Mesodermal cell (in vitro differentiated cells): ENCODE results near the gene ABHD2. TPM values are rescaled to one million over a fixed set of nuclear protein-coding genes. Genes with fewer than 3 reads are reported as not detected.
"Not testable (repeated sequence)": the region's sequence is repeated elsewhere in the genome, so short reads cannot be mapped to it uniquely, and the experiment has no call there.

ENCODE experiments used
- H3K27ac ChIP-seq: 2 replicates; pipeline ENCODE4 v1.7.0; 2013; ENCODE audit warnings: mild to moderate bottlenecking, low read depth, low read length, moderate library complexity; ENCODE audit not compliant: severe bottlenecking
- H3K36me3 ChIP-seq: 2 replicates; pipeline ENCODE4 v1.7.1; 2013; ENCODE audit warnings: mild to moderate bottlenecking, low read length, moderate library complexity; ENCODE audit not compliant: control insufficient read depth, insufficient read depth
- H3K4me1 ChIP-seq: one replicate; pipeline ENCODE4 v1.7.1; 2013; ENCODE audit warnings: mild to moderate bottlenecking, low read length; ENCODE audit not compliant: insufficient read depth, control insufficient read depth, poor library complexity, severe bottlenecking
- H3K4me3 ChIP-seq: 2 replicates; pipeline ENCODE4 v1.7.0; 2013; ENCODE audit warnings: low read length, control low read depth, mild to moderate bottlenecking; ENCODE audit not compliant: insufficient read depth, poor library complexity, severe bottlenecking; ENCODE audit errors: extremely low read depth
- H3K9me3 ChIP-seq: 2 replicates; pipeline ENCODE4 v1.7.1; 2013; ENCODE audit warnings: mild to moderate bottlenecking, low read length, moderate library complexity; ENCODE audit not compliant: control insufficient read depth
- WGBS, 2 experiments: methylation state at CpG; one replicate each; pipeline ENCODE4 v1.1.5; 2013; ENCODE audit warnings: missing lambda C conversion rate in 2 of 2; ENCODE audit not compliant: insufficient coverage in 2 of 2; 5-methylcytosine and 5-hydroxymethylcytosine counted together
- polyA plus RNA-seq, 2 experiments: library from polyadenylated mRNA; stranded (reverse); fragments of 50-300 nt; gene quantifications; one replicate each; pipeline ENCODE4 v1.2.3, GENCODE V29; 2013

The ABHD2 gene, protein sequence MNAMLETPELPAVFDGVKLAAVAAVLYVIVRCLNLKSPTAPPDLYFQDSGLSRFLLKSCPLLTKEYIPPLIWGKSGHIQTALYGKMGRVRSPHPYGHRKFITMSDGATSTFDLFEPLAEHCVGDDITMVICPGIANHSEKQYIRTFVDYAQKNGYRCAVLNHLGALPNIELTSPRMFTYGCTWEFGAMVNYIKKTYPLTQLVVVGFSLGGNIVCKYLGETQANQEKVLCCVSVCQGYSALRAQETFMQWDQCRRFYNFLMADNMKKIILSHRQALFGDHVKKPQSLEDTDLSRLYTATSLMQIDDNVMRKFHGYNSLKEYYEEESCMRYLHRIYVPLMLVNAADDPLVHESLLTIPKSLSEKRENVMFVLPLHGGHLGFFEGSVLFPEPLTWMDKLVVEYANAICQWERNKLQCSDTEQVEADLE
- polyA plus RNA-seq (2013, experiment 1 of 2): 16.4 TPM
- polyA plus RNA-seq (2013, experiment 2 of 2): 16.7 TPM

DNA sequence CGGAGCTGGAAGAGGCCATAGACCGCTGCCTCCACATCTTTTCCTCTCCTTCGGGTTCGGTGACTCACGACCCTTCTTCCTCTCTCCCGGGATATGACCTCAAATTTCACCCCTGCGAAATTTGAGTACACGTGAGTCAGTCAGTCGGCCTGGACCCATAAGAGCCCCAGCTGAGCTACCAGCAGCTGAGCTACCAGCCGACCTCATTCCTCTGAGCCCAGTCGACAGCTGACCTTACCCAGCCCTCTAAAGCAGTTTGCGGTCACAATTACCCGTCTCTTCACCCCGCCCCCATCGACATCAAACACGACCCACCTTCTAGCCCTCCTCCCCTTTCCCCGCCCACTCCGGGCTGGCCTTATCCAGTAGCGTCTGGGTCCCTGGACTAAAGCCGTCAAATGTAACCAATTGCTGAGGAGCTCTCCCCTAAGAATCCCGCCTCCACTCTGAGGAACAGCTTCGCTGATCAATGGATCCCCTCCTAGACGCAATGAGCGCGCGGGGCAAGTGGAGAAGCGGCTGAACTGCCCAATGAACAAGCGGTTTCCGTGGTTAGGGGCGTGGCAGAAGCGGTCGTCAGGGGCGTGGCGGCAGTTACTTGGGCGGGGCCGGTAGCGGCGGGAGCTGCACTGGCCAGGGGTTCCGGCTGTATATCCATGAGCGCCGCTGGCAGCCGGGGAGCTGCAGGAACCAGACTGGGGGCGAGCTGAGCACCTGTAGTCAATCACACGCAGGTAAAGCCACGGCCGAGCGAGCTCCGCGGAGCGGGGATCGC, at the start of gene ABHD2:
TSS of gene ABHD2 (plus strand) at position 627 of the 775 bp plus-strand sequence. CDS start 27,872 bp downstream, outside the sequence.
- H3K4me3 ChIP-seq: peak within 1 kb of the TSS; percentile 79
- WGBS, 2 experiments: 2 to 3% methylated on average over 47 to 48 of the region's 51 CpGs
- H3K9me3 ChIP-seq: no peaks in the 10 kb centered on the region
- H3K27ac ChIP-seq: peak within 1 kb of the TSS; percentile 96
- no peaks in the 10 kb centered on the region for H3K36me3 ChIP-seq
- H3K4me1 ChIP-seq: peaks cover 18% of the 10 kb centered on the region

DNA sequence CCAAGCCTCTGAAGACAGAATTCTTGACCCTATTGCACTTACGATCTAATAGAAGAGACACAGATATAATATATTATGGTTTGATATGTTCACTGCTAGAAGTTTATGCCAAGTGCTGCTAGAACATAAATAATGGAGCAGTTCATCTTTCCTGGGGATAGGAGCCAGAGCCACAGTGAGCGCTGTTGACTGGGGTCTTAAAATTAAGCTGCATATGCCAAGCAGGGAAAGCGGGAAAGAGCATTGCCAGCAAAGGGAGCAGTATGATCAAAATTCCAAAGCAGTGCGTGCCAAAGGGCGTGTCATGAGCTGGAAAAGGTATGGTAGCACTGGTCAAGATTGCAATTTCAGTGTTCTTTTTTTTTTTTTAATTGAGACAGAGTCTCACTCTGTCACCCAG, 49.1 kb upstream of the ABHD2 start:
- Histone ChIP-seq H3K36me3 (no peaks in the 10 kb centered on the region), H3K4me3 (no peak overlapping the region), H3K4me1 (no peaks in the 10 kb centered on the region), H3K9me3 (no peaks in the 10 kb centered on the region), H3K27ac (no peak overlapping the region)
- WGBS, 2 experiments: 91 to 96% methylated on average over 4 of the region's 5 CpGs

DNA sequence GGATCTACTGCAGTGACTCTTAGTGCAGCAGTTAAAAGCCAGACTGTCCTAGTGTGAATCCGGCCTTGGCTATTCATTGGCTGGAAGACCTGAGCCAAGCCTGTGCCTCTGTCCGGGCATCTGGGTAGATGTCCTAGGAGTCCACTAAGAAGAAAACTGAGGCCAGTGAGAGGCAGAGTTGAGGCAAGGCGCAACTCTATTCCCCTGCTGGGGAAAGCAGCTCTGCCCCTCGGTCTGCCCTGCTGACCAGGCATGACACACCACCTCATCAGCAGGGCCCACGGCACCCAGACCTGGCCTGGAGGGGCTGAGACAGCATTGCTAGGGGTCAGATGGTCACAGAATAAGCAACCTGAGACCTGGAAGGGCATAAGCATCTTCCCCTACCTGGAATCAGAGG, 46.7 kb upstream of the ABHD2 start:
- 89 to 98% methylated on average over 5 of the region's 5 CpGs for WGBS, 2 experiments
- Histone ChIP-seq H3K27ac (no peak overlapping the region), H3K4me1 (no peaks in the 10 kb centered on the region), H3K36me3 (no peaks in the 10 kb centered on the region), H3K9me3 (no peaks in the 10 kb centered on the region), H3K4me3 (no peak overlapping the region)

DNA sequence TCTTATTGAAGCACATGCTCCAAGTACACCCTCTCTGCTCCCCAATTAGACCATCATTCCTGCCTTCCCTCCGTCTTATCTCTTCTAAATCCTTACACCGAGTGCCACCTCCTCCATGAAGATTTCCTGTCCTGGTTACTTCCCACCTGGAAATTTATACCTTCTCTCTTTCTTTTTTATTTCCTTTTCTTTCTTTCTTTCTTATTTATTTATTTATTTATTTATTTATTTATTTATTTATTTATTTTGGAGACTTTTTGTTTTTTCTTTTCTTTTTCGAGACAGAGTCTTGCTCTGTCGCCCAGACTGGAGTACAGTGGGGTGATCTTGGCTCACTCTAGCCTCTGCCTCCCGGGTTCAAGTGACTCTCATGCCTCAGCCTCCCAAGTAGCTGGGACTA, 45.9 kb upstream of the ABHD2 start:
- H3K36me3 ChIP-seq: no peaks in the 10 kb centered on the region
- 95 to 100% methylated on average over 4 of the region's 5 CpGs for WGBS, 2 experiments
- H3K27ac ChIP-seq: no peak overlapping the region
- H3K4me1 ChIP-seq: no peaks in the 10 kb centered on the region
- H3K9me3 ChIP-seq: no peaks in the 10 kb centered on the region
- no peak overlapping the region for H3K4me3 ChIP-seq

DNA sequence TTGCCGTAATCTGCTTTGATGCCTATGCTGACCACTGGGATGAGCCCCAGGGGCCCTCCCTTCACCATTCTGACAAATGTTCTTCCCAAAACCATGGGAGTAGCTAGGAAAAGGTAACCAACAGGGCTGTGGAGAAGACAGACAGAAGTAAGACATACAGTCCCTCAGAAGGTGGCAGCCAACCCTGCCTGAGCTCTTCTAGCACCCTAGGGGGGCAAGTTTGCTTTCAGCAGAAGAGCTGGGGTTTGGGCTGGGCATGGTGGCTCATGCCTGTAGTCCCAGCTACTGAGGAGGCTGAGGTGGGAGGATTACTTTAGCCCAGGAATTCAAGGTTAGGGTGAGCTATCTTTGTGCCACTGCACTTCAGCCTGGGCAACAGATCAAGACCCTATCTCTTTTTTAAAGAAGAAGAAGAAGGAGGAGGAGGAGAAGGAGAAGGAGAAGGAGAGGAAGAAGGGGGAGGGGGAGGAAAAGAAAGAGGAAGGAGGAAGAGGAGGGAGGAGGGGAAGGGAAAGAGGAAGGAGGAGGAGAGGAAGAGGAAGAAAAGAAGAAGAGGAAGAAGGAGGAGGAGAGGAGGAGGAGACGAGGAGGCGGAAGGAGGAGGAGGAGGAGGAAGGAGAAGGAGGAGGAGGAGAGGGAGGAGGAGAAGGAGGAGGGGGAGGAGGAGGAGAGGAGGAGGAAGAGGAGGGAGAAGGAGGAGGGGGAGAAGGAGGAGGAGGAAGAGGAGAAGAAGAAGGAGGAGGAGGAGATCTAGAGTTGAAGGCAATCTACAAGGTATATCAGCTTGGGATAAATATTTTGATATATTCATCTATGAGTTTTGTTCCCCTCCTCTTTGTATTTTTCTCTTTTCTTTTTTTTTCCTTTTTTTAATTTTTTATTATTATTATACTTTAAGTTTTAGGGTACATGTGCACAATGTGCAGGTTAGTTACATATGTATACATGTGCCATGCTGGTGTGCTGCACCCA, 44.9 kb upstream of the ABHD2 start:
- Histone ChIP-seq H3K36me3 (no peaks in the 10 kb centered on the region), H3K9me3 (no peaks in the 10 kb centered on the region), H3K4me3 (no peak overlapping the region), H3K27ac (no peak overlapping the region), H3K4me1 (no peaks in the 10 kb centered on the region)
- 100% methylated on average over 1 of the region's 3 CpGs; no CpG with 5 or more reads in 1 of the 2 experiments for WGBS, 2 experiments

DNA sequence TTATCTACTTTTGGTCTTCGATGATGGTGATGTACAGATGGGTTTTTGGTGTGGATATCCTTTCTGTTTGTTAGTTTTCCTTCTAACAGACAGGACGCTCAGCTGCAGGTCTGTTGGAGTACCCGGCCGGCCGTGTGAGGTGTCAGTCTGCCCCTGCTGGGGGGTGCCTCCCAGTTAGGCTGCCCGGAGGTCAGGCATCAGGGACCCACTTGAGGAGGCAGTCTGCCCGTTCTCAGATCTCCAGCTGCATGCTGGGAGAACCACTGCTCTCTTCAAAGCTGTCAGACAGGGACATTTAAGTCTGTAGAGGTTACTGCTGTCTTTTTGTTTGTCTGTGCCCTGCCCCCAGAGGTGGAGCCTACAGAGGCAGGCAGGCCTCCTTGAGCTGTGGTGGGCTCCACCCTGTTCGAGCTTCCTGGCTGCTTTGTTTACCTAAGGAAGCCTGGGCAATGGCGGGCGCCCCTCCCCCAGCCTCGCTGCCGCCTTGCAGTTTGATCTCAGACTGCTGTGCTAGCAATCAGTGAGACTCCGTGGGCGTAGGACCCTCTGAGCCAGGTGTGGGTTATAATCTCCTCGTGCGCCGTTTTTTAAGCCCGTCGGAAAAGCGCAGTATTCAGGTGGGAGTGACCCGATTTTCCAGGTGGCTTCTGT, 39.1 kb upstream of the ABHD2 start:
- H3K4me1 ChIP-seq, H3K27ac ChIP-seq, H3K4me3 ChIP-seq, H3K36me3 ChIP-seq, H3K9me3 ChIP-seq: not testable (repeated sequence)
- WGBS, 2 experiments: 85 to 86% methylated on average over 11 to 12 of the region's 21 CpGs

DNA sequence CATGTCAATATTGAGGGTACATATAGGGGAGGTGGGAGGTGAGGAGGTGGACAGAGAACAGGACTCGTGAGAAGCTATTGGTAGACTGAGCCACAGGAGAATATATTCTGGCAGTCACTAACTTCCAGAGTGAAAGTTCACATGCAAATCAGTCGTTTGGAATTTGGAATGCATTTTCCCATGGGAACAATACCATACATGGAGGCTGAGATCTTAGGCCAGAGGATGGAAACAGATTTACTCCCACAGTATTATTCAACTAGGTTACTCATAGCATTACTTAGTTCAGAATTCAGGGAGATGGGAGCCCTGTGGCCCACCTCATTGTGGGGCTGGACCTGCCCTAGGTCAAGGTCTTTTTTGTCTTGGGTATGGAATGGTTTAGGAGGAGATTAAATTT, 36.4 kb upstream of the ABHD2 start:
- Histone ChIP-seq H3K4me1 (no peaks in the 10 kb centered on the region), H3K27ac (no peak overlapping the region), H3K36me3 (no peaks in the 10 kb centered on the region), H3K4me3 (no peak overlapping the region), H3K9me3 (no peaks in the 10 kb centered on the region)
- WGBS, 2 experiments: 74 to 85% methylated on average over 2 of the region's 2 CpGs

DNA sequence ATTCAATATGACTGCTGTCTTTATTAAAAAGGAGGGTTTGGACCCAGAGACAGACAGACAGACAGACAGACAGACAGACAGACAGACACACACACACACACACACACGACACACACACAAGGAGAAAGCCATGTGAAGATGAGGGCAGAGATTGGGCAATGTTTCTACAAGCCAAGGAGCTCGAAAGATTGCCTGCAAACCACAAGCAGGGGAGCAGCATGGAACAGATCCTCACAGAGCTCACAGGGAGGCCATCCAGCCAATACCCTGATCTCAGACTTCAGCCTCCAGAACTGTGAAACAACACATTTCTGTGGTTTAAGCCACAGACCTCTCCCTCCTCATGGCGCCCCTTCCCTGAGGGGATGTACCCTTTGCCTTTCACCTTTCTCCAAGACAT, 35.8 kb upstream of the ABHD2 start:
- H3K4me1 ChIP-seq: no peaks in the 10 kb centered on the region
- H3K9me3 ChIP-seq: no peaks in the 10 kb centered on the region
- H3K4me3 ChIP-seq: no peak overlapping the region
- H3K27ac ChIP-seq: no peak overlapping the region
- no peaks in the 10 kb centered on the region for H3K36me3 ChIP-seq
- WGBS, 2 experiments: 100% methylated on average over 1 to 2 of the region's 3 CpGs

DNA sequence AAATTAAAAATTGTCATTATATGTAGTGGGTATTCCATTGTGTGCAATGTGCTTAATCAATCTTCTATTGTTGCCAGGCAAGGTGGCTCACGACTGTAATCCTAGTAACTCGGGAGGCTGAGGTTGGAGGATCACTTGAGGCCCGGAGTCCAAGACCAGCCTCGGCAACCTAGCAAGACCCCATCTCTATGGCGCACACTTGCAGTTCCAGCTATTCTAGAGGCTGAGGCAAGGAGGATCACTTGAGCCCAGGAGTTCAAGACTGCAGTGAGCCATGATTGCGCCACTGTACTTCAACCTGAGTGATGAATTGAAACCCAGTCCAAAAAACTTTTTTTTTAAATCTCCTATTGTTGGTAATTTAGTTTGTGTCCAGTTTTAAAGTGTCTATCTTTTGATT, 33.4 kb upstream of the ABHD2 start:
- WGBS, 2 experiments: 93 to 97% methylated on average over 4 to 5 of the region's 6 CpGs
- H3K4me3 ChIP-seq: no peak overlapping the region
- H3K36me3 ChIP-seq: no peaks in the 10 kb centered on the region
- no peaks in the 10 kb centered on the region for H3K9me3 ChIP-seq
- no peaks in the 10 kb centered on the region for H3K4me1 ChIP-seq
- no peak overlapping the region for H3K27ac ChIP-seq
